ENCODE results near the gene TPRA1.

GRCh38 chr3:127529346-127530188 is 61.0 kb downstream of the TPRA1 start:
- TF ChIP-seq, protein P1, sequence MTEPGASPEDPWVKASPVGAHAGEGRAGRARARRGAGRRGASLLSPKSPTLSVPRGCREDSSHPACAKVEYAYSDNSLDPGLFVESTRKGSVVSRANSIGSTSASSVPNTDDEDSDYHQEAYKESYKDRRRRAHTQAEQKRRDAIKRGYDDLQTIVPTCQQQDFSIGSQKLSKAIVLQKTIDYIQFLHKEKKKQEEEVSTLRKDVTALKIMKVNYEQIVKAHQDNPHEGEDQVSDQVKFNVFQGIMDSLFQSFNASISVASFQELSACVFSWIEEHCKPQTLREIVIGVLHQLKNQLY (CRISPR knock-in tag; IDR thresholded peaks at IDR 0.05): no peak
- TF ChIP-seq NFE2L1 (CRISPR knock-in tag; IDR thresholded peaks at IDR 0.05) (no peak), ZNF396 (CRISPR knock-in tag; IDR thresholded peaks at IDR 0.05; ENCODE audit: borderline replicate concordance) (no peak)
